OCI-LY7 (cell line): ENCODE results near the gene WDR5B. TPM values are rescaled to one million over a fixed set of nuclear protein-coding genes. Genes with fewer than 3 reads are reported as not detected.

Source experiments
- BruUV-seq: library from RNA; stranded (reverse); fragments of 400-500 nt; replicated peaks from 2 replicates; lab custom pipeline; 2021; lab: Mats Ljungman, UMichigan
- CTCF ChIA-PET: fragments of 300-600 bp; sonication (Branson Sonifier 250); formaldehyde crosslinking; loops from one replicate; lab custom pipeline; 2022; ENCODE audit warnings: antibody characterized with exemption; ENCODE audit not compliant: unreplicated experiment; lab: Charles Lee
- POLR2A ChIA-PET: fragments of 300-600 bp; sonication (Branson Sonifier 250); formaldehyde crosslinking; loops from one replicate; lab custom pipeline; 2022; ENCODE audit warnings: antibody characterized with exemption; lab: Charles Lee
- DNase-seq: peaks from one replicate; pipeline ENCODE4 v3.0.0-alpha.2; 2015; ENCODE audit warnings: low spot score
- H2AFZ ChIP-seq: fragments of 200-600 bp; sonication (generic), shearing (Covaris generic); 2 replicates; pipeline ENCODE4 v1.6.1; 2014; ENCODE audit warnings: mild to moderate bottlenecking, antibody characterized with exemption, low read length, moderate library complexity
- H3K27ac ChIP-seq: fragments of 200-600 bp; sonication (generic); 2 replicates; pipeline ENCODE4 v1.5.1; 2014; ENCODE audit warnings: mixed run types, low read depth, mild to moderate bottlenecking, moderate library complexity, low read length, inconsistent platforms; ENCODE audit not compliant: poor library complexity, severe bottlenecking
- H3K36me3 ChIP-seq: fragments of 200-600 bp; sonication (generic); 2 replicates; pipeline ENCODE4 v1.6.1; 2014; ENCODE audit warnings: mild to moderate bottlenecking, antibody characterized with exemption, low read length, moderate library complexity, mixed read lengths; ENCODE audit not compliant: insufficient read depth
- H3K4me1 ChIP-seq: fragments of 200-600 bp; sonication (generic); 2 replicates; pipeline ENCODE4 v1.5.1; 2014; ENCODE audit warnings: mild to moderate bottlenecking, low read length; ENCODE audit not compliant: insufficient read depth, poor library complexity, severe bottlenecking
- H3K4me2 ChIP-seq: fragments of 200-600 bp; sonication (generic); 2 replicates; pipeline ENCODE4 v1.6.1; 2014; ENCODE audit warnings: mild to moderate bottlenecking, low read length
- H3K4me3 ChIP-seq: fragments of 200-600 bp; sonication (generic); 2 replicates; pipeline ENCODE4 v1.5.1; 2014; ENCODE audit warnings: mild to moderate bottlenecking, low read depth, low read length; ENCODE audit not compliant: poor library complexity, severe bottlenecking
- H3K79me2 ChIP-seq: fragments of 200-600 bp; sonication (generic); 2 replicates; pipeline ENCODE4 v1.6.1; 2016; ENCODE audit warnings: low read depth, mild to moderate bottlenecking, low read length, moderate library complexity, mixed read lengths; ENCODE audit not compliant: insufficient read depth
- H3K9me2 ChIP-seq: fragments of 200-600 bp; sonication (generic); 2 replicates; pipeline ENCODE4 v1.6.1; 2016; ENCODE audit warnings: mild to moderate bottlenecking, low read length, mixed read lengths; ENCODE audit not compliant: insufficient read depth
- H3K9me3 ChIP-seq: fragments of 200-600 bp; sonication (generic); 2 replicates; pipeline ENCODE4 v1.6.1; 2014; ENCODE audit warnings: mild to moderate bottlenecking, mixed run types, low read length, mixed read lengths
- H4K20me1 ChIP-seq: fragments of 200-600 bp; sonication (generic); 2 replicates; pipeline ENCODE4 v1.6.1; 2014; ENCODE audit warnings: mild to moderate bottlenecking, antibody characterized with exemption, low read length, moderate library complexity, mixed read lengths; ENCODE audit not compliant: insufficient read depth
- EZH2phosphoT487 ChIP-seq: fragments of 200-600 bp; sonication (generic); IDR thresholded peaks from 2 replicates; pipeline ENCODE4 v1.6.1; 2018; ENCODE audit warnings: low read depth, borderline replicate concordance, mild to moderate bottlenecking, mixed run types, antibody characterized with exemption, low read length, moderate library complexity, mixed read lengths
- intact Hi-C: fragments of 100-400 bp; cut with micrococcal nuclease; formaldehyde crosslinking; loops from one replicate; pipeline ENCODE4 v1.10.0; 2022; ENCODE audit not compliant: unreplicated experiment
- total RNA-seq, 2 experiments: library from RNA; depleted of rRNA in 1 of 2; stranded (reverse); fragments of >200 nt in 1 of 2; shearing (Covaris generic) in 1 of 2; gene quantifications; 2 replicates each; pipeline ENCODE4 v1.2.3, GENCODE V29; 2014 to 2022
- TF ChIP-seq, protein P1 (sequence below): fragments of 200-600 bp; sonication (generic); conservative IDR thresholded peaks from 2 replicates; pipeline ENCODE4 v1.5.1; 2014; ENCODE audit warnings: mild to moderate bottlenecking, antibody characterized with exemption, low read length, moderate library complexity, mixed read lengths

Gene WDR5B
- total RNA-seq, 2 experiments from 2014 or later: 6.3 to 8.3 TPM

DNA sequence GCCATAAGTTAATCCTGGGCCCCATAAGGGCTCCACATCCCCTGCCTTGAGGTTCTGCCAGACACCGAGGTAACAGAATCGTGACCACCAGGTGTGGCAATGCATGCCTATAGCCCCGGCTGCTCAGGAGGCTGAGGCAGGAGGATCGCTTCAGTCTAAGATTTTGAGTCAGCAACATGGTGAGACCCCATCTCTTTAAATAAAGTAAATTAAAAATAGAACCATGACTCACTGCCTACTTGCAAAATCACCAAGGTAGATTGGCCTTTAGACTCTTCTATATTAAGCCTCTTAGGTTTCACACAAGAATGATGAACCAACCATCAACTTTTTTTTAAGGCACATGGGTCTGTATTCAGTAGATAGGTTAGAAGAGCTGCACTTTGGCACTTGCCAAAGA lies 9.7 kb downstream of the WDR5B start:
- no peak for DNase-seq
- Histone ChIP-seq H3K79me2 (no peaks in the 10 kb centered on the region), H3K4me1 (peaks cover 5% of the 10 kb centered on the region), H3K27ac (no peak overlapping the region), H3K4me2 (no peak overlapping the region), H4K20me1 (no peaks in the 10 kb centered on the region), H3K36me3 (peaks cover 79% of the 10 kb centered on the region), H3K9me2 (no peaks in the 10 kb centered on the region), H2AFZ (no peak overlapping the region), H3K9me3 (no peaks in the 10 kb centered on the region), H3K4me3 (no peak overlapping the region)
- no TSS peak for BruUV-seq
- ChIA-PET POLR2A (interaction anchor here (1.4 to 2.1 kb wide), 2 partner anchors 9 to 13 kb away, joined by 5 to 7 read pairs; partner anchors contain the start of gene WDR5B), CTCF (no interaction called here)
- TF ChIP-seq, protein P1, sequence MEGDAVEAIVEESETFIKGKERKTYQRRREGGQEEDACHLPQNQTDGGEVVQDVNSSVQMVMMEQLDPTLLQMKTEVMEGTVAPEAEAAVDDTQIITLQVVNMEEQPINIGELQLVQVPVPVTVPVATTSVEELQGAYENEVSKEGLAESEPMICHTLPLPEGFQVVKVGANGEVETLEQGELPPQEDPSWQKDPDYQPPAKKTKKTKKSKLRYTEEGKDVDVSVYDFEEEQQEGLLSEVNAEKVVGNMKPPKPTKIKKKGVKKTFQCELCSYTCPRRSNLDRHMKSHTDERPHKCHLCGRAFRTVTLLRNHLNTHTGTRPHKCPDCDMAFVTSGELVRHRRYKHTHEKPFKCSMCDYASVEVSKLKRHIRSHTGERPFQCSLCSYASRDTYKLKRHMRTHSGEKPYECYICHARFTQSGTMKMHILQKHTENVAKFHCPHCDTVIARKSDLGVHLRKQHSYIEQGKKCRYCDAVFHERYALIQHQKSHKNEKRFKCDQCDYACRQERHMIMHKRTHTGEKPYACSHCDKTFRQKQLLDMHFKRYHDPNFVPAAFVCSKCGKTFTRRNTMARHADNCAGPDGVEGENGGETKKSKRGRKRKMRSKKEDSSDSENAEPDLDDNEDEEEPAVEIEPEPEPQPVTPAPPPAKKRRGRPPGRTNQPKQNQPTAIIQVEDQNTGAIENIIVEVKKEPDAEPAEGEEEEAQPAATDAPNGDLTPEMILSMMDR: no peak
- no peak for TF ChIP-seq EZH2phosphoT487
- intact Hi-C loops: no loop called here

DNA sequence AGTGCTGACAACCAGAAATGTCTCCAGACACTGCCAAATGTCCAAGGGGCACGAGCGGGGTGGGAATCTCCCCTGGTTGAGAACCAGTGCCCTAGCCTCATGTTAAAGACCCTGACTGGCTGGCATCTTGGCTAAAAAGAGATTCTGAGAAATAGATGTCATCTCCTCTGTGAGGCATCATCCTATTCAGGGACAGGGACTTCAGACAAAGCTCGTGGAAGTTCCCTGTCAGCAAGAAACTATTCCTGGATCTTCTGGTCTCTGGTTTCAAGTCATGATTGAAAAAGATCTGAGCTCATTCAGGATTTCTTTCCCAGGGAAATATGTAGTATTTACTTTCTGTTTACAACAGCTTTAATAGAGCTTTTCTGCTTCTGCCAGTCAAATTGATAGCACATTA lies 10.8 kb downstream of the WDR5B start:
- BruUV-seq: no TSS peak
- intact Hi-C loops: no loop called here
- Histone ChIP-seq H3K9me3 (no peaks in the 10 kb centered on the region), H4K20me1 (no peaks in the 10 kb centered on the region), H3K27ac (no peak overlapping the region), H3K79me2 (no peaks in the 10 kb centered on the region), H3K4me3 (no peak overlapping the region), H3K9me2 (no peaks in the 10 kb centered on the region), H3K36me3 (peaks cover 68% of the 10 kb centered on the region), H3K4me2 (no peak overlapping the region), H2AFZ (no peak overlapping the region), H3K4me1 (peaks cover 5% of the 10 kb centered on the region)
- no peak for TF ChIP-seq EZH2phosphoT487
- TF ChIP-seq, protein P1: no peak
- ChIA-PET CTCF (no interaction called here), POLR2A (interaction anchor here (0.6 kb wide), 1 partner anchor 64 kb away, joined by 3 read pairs; no protein-coding TSS in a partner anchor)
- no peak for DNase-seq

DNA sequence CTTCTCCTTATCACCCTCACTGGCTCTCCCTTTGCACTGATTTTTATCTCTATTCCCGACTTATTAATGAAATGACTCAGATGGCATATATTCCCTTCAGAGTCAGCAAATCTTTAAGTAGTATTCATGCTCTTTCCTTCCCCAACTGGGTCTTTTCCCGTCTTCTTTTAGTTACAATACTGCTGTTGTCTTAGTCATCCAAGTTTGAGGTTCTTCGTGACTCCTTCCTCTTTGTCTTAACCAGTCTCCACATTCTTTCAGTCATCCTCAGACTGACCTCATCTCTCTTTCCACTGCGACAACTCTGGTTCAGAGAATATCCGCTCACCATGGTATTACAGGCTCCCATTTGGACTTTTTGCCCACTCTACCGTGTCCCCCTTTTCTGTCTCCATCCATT lies 12.4 kb downstream of the WDR5B start:
- intact Hi-C loops: no loop called here
- POLR2A ChIA-PET: interaction anchor here (0.7 to 2.4 kb wide), 3 partner anchors 19 to 133 kb away, joined by 3 to 8 read pairs (median 4); partner anchors contain the start of gene FAM162A
- BruUV-seq: no TSS peak
- Histone ChIP-seq H3K9me2 (no peaks in the 10 kb centered on the region), H3K4me3 (no peak overlapping the region), H3K36me3 (peaks cover 53% of the 10 kb centered on the region), H3K9me3 (no peaks in the 10 kb centered on the region), H3K4me1 (no peaks in the 10 kb centered on the region), H4K20me1 (no peaks in the 10 kb centered on the region), H3K27ac (no peak overlapping the region), H3K4me2 (no peak overlapping the region), H3K79me2 (no peaks in the 10 kb centered on the region), H2AFZ (no peak overlapping the region)
- TF ChIP-seq, protein P1: no peak
- no peak for TF ChIP-seq EZH2phosphoT487
- DNase-seq: no peak
- CTCF ChIA-PET: no interaction called here
